NCI-H2107 treated with DMSO at 0.1 percent for 48 hours (cell line): ENCODE data around the gene PTPRM.
A peak's percentile ranks its signal among the peaks of the same experiment; 100 is the strongest.
"Not testable (repeated sequence)": the region's sequence is repeated elsewhere in the genome, so short reads cannot be mapped to it uniquely, and the experiment has no call there.

Experiments
- DNase-seq: peaks from one replicate; lab custom pipeline; 2025; ENCODE audit not compliant: unreplicated experiment; lab: John Stamatoyannopoulos, UW

The PTPRM gene

DNA sequence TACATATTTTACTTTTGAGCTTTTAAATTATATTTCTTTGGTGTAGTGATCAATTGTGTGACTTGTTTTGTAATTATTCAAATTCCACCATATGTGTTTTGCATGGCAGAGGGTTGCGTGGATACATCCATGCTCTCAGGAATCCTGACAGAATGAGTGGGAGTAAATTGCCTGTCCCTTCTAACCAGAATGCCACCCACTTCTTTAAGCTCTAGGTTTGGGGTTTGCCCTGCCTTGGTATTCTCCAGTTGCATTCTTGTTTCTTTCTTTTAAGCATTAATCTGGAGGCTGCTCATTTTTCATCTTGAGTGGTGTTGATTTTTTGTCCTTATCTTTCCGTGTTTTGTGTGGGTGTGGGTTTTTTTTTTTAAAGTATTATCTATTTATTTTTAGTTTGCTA, 360.0 kb downstream of the PTPRM start:
- no peak for DNase-seq

DNA sequence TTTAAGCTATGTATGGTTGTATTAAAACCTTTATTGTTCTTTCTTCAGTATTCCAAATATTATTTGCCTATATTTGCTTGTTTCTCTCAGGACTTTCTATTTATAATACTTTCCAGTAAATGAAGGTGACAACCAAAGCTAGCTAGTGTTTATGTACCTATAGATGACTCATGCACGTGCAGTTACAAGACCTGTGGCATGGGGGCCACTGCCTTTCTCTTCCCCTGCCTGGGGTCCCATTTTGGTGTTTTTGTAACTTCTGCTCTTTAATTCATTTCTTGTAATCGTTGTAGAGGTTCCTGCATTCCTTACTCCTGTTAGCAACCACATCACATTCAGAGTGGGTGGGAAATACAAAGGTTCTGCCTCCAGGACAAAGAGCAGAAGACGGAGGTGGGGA, 364.6 kb downstream of the PTPRM start:
- no peak for DNase-seq

DNA sequence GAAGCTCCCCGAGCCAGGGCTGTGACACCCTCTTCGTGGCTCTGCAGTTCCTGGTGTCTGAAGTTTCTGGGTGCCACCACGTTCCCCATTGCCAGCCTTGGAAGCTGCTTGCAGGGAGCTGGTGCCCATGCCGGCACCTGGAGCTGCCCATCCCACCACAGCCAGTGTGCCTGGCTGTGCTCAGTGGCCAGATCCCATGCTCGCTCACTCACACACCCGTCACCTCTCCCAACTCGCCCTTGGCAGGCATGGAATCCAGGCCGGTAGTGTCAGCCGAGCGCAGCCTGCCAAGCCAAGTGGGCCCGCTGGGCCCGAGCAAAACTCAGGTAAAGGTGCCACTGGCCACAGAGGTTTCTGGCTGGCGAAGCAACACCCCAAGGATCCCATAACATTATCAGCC, 370.2 kb downstream of the PTPRM start:
- DNase-seq: no peak

DNA sequence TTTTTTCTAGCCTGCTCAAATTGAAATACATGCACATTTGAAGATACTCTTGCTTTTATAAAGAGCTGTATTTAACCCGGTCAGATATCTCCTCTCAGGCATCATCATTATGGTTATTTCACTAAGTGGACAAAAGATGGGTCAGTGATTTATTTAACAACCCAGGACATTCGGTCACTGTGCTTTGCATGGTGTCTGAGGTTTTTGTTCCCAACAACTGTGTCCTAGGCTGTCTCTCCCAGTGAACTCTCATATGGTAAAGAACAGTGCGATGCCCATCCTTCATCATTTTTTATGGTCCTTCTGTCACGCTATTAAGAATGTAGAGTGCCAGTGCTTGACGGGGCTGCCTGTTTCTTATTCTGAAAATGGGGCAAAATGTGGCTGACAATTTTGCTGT, 372.4 kb downstream of the PTPRM start:
- no peak for DNase-seq

DNA sequence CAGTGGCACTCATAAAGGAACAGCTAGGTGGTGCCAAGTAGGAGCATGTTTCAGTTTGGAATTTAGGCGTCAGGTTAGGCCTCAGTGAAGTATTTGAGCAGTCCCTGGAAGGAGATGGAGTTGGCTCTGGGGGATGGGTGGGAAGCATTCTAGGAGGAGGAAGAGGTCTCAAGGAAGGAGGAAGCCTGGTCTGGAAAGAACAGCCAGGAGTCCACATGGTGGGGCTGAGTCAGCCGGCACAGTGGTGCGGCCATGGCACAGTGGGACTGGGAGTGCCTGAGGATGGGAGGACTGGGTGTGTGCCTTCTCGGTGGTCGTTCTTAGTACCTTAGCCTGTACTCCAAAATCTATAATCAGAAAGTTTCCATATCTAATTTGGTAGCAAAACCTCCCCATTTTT, 373.3 kb downstream of the PTPRM start:
- DNase-seq: no peak

DNA sequence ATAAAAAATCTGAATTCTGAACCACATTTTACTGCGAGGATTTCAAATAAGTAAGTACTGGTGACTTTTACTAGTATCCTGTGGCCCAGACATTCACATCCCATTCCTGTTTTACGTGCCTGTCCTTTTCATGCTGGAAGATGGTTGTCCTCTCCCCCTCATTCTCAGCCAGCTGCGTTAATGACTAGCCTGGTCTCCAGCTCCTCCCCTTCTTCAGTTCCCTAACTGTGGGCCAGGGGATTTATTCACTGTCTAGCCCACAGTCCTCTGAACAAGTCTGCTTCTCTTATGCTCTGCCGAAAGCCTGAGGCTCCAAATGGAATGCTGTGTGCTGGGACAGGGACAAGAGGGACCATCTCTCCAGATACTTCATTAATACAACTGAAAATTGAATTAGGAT, 373.9 kb downstream of the PTPRM start:
- DNase-seq: no peak

DNA sequence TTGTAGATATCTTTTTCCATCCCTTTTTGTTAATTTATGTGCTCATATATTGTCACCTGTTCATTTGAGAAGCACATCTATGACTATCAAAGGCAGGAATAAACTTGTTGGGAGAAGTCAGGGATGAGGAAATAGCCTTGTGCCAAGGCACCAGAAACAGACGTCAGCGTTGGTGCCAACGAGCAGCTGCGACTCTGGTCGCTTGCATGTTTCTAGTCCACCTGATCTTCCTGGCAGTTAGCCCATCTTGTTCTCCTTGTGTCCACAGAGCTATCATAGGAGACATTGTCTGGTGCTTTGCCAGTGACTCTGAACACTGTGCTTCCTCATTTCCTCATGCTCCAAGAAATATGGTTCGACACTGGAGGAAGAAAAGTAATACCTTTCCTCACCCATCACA, 374.4 kb downstream of the PTPRM start:
- peak; percentile 58 for DNase-seq

DNA sequence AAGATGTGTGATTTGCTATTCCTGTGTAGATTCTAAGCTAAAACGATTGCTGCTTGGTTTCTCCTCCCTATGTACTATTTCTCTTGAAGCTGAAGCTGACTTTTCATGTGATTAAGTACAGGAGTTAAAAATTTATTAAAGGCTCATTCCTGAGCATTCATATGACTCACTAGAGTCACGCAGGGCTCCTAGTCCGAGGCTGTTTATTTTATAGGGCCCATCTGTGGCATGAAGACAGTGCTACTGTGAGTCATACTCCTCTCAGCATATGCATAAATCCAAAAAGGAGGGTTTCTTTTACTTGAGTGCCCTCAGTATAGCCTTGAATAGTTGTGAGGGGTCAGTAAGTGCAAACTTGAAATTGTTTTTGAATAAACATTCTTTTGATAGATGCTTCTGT, 378.8 kb downstream of the PTPRM start:
- DNase-seq: no peak

DNA sequence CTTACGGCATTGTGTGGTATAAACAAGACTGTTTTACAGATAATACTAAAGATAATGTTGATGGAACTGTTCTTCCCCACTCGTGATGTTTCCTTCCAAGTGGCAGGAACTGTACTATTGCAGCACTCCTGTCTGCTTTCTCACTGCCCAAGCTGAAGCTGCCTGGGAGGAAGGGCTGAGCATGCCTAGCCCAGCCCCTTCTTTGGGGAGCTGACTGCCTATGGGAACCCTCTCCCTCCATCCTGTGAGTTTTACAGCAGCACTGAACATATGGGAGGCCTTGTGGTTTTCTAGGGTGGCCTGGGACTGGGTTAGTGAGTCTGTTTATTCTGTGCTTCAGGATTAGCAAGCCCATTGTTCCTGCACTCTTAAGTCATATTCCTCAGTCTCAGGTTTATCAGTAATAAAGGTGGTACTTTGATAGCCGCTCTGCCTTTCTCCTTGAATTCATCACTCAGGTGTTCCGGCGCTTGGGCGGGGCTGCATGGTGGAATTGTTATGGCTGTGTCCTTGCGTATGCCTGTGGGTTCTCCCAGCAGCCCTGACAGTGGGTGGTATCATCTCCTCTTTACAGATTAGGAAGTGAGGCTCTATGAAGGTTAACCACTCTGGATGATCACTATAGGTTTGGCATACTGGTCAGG, 379.7 kb downstream of the PTPRM start:
- no peak for DNase-seq

DNA sequence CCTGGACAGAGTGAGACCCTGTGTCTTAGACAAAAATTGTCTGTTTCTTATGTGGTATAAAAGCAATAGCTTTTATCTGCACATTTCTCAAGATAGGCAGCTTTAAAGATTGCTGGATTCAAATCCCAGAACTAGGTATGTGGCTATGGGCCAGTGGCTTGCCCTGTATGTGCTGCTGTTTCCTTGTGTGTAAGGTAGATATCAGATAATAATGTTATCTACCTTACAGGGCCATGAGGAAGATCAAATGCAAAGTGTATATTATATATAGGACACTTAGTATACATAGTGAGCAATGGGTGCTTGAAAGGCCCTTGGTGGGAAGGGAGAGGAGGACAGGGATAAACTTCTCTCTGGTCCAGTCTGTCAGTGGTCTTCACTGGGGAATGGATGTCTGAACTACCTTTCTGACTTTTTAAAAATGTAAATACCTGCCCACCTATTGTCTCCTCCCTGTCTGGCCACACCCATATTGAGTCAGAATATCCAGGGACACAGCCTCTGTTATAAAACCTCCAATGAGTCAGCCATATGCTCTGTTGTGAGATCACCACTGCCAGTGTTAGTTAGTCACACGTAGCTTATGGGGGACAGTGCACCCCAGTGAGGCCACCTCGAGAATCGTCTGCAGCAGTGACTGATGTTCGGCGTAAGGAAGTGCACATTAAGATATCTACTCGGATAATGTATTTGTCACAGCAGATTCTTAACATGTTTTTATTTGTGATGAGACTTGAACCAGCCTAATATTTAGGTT, 383.4 kb downstream of the PTPRM start:
- no peak for DNase-seq

DNA sequence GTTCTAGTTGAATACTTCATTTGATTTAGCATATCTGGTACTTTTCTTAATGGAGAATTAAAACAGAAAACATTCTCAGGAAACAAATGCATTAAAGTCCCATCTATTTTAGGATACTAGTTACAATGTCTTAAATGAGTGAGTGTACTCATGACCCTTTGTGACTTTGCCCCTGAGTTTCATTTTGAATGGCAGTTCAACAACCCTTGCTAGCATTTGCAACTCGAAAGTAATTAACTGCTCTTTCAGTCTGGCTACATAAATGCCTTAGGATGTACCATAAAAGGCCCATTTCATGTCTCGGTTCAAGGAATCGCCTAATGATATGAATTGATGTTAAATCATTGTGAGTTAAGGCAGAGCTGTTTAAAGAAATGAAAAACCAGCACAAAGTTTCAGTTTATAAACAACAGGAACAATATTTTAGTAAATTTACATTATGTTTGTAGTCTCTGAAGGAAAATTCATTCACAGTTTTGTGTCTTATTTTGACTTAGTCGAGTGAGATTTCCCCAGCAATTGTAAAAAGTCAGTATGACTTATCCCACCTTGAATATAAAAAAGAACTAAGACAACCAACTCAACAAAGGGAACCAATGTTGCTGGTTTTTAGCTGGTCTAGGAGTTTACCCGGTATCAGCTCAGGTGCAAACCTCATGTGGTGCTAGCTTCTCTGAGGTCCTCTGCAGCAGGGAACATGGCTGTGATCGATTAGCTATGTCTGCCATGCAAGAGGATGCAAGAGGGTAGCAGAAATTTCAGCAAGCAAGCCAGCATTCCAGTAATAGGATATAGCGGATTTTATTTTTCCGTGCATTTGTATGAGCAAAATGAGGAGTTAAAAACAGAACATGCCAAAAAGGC, 386.2 kb downstream of the PTPRM start:
- DNase-seq: no peak

DNA sequence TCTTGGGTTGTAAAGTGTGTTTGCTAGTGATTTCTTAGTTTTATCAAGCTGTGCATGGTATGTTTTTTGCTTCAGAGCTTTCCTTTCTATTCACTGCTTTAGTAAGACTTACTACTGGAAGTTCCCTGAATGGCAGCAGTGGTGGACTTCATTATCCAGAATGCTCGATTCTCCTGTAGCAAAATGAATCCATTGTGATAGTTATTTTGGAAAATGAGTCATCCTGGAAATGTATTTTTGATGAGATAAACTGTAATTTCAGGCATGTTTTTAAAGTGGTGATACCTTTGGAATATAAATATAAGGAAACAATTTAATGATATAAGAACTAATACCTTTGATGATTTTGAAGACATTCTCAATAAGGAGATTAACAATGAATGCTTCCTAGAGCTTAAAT, 387.1 kb downstream of the PTPRM start:
- DNase-seq: no peak

DNA sequence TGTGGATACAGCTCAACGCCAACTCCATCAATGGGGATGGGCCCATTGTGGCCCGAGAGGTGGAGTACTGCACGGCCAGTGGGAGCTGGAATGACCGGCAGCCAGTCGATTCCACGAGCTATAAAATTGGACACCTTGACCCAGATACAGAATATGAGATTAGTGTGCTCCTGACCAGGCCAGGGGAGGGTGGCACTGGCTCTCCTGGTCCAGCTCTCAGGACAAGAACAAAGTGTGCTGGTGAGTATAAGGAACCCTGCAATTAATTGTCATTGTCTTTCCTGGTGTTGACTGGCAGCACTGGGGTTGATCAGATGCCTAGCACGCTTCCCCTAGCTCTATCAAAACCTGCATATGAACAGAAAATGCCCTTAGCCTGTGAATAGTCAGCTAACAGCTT, 388.1 kb downstream of the PTPRM start:
- DNase-seq: no peak

DNA sequence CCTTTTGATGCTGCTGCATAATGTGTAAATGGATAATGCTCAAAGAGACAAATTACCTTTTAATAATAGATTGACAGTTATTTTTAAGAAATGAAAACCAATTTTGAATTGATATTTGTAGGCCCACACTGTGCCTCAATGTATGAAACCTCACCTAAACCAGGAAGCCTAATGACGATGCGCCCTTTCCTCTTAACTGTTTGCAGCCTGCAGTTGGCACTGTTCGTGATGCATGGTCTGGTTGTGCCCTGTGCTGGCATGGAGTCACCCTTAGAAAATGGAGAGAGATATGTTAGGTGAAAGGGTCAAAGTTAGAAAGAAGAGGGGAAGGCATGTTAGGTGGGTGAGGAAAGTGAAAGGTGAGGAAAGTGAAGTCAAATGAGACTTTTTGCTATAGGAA, 390.2 kb downstream of the PTPRM start:
- no peak for DNase-seq

DNA sequence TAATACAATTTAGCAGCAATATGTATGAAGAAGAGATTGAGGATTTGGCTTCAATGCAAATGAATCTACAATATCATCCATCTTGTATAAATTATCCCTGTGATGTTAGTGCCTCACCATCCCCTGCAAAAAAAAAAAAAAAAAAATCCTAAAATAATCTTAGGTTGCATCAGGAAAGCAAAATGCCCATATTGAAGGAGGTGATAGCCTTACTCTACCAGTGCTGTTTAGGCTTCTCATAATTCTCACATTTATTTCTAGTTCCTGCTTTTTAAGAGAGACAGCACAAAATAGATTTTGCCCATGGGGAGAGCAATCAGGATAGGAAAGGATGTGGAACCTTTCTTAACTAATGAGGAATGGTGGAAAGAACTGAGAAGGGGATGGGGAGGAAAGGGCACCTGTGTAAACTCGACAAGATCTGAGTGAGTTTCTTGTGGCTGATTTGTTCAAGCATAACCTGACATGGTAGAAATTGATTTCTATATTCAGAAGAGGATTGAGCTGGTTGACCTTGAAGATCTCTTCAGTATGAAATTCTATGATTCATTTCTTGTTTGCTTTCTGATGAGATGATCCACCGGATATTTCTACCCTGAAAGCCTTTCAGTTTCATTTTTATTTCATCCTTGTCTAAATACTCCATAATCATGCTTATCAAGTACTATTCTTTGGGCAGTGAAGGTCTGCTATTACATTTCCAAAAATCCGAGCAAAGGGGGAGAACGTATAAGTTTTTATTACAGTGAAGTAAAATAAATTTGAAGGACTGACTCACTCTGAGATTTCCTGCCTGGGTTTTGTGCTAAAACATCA, 391.2 kb downstream of the PTPRM start:
- no peak for DNase-seq

DNA sequence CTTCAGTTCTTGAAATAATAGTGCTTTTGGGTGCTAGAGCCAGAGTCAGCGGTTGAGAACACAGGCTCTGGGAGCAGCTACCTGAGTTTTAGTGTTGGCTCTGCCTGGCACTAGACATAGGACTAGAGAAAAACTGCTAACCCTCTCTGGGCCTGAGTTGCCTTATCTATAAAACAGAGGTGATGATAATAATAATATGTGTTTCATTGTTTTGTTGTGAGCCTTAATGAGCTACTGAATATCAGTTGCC, 391.7 kb downstream of the PTPRM start:
- DNase-seq: no peak

DNA sequence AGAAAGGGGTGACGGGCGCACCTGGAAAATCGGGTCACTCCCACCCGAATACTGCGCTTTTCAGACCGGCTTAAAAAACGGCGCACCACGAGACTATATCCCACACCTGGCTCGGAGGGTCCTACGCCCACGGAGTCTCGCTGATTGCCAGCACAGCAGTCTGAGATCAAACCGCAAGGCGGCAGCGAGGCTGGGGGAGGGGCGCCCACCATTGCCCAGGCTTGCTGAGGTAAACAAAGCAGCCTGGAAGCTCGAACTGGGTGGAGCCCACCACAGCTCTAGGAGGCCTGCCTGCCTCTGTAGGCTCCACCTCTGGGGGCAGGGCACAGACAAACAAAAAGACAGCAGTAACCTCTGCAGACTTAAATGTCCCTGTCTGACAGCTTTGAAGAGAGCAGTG, 399.6 kb downstream of the PTPRM start:
- DNase-seq: not testable (repeated sequence)

DNA sequence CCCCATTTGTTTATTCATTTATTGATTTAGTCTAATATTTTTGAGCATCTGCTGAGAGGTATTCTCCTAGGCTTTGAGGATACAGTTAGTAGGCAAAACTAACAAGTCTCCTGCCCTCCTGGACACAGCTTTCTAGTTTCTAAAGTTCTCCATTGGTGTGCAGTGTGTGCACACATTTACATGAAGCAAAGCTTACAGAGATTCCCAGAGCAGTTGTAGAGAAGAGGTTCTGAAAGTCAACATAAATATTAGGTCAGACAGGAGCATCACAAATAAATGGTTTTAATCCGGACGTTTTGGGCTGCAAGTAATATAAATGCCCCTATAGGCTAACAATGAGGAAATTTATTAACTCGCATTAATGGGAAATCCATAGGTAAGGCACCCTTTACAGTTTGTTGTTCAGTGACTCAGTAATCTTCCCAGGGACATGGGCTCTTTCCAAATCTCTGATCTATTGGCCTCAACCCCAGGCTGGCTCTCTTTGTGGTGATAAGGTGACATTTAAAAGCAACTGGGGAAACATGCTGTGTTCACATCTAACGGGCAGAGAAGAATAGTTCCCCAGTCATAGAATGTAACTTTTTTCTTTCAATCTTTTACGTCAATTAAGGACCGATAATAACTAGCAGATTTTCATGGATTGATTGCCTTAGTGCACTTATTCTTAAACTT, 407.2 kb downstream of the PTPRM start:
- DNase-seq: no peak

DNA sequence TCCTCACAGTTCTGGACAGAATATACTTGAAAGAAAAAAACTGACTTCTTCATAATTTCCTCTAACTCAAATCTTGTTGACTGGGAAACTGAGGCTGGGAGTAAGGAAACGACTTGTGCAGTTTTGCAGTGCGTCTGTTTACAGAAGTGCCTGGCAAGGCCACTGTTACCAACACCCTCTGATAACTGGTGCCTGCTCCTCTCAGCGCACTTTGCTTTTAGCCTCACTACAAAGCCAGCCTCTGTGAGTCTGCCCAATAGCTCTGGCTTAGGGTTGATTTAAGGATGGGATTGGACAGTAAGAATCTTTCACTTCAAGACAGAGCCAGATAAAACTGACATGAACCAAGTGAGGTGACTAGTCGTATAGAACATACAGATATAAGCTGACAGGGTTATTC, 410.8 kb downstream of the PTPRM start:
- no peak for DNase-seq

DNA sequence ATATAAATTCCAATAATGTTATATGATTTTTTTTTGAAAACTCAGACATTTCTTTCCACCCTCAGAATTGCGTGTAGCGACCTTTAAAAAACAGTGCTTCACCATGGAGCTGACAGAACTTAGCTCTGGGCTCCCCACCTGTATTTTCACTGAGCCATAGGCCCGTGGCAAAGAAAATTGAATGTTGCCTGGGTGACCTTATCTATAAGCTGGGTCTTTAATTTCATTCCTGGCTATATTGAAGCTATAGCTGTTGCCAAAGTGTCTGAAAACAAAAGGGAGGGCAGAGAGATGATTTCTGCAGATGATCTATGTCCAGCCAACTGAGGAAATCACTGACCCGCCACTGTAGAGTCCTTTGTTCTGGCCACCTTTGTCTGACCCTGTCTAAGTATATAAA, 411.7 kb downstream of the PTPRM start:
- no peak for DNase-seq

DNA sequence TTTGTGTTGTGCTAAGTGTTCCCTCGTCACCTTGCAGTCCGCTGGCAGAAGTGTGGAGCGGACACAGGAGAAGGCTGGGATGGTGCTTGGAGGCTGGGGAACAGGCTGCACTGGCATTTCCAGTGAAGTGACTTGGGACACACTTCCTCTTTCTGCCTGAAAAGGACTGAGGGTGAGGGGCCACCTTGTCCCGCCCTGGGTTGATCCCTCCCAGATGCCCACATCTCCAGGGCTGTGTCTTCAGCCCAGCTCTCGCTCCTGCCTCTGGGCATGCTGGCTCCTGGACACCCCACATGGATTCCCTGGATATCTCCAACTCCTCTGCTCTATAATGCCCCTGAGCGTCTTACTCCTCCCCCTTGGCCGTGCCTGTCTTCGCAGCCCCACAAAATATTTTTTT, 412.6 kb downstream of the PTPRM start:
- DNase-seq: no peak
